ENCODE results near the gene SFMBT1. TPM values are rescaled to one million over a fixed set of nuclear protein-coding genes. Genes with fewer than 3 reads are reported as not detected.

SFMBT1 gene
- total RNA-seq, 4 donors from 2014 or later: 16.1 to 45.4 (median 23.0) TPM

DNA sequence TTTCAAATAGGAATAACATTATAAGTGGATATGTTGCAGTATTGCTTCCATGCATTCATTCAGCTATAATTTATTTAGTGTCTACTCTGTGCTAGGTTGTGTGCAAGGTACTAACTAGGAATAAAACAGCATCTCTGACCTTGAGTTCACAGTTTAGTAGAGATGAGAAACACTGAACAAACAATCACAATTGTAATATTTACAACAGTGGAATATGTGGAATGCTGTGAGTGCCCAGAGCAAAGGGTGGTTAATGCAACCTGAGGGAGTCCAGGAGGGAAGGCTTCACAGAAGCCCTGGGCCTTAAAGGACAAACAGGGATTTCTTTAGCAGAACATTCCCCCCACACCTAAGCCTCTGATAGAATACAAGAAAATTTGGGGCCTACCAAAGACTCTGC lies 13.3 kb downstream of the SFMBT1 start:
- TF ChIP-seq CTCF (IDR thresholded peaks at IDR 0.05) (no peak), POLR2A (IDR thresholded peaks at IDR 0.05) (no peak)
- no peak for DNase-seq
- Histone ChIP-seq H3K4me3 (no peak overlapping the region), H3K9me3 (no peaks in the 10 kb centered on the region), H3K4me1 (no peaks in the 10 kb centered on the region), H3K27ac (no peak overlapping the region), H3K27me3 (no peaks in the 10 kb centered on the region), H3K36me3 (no peaks in the 10 kb centered on the region)

DNA sequence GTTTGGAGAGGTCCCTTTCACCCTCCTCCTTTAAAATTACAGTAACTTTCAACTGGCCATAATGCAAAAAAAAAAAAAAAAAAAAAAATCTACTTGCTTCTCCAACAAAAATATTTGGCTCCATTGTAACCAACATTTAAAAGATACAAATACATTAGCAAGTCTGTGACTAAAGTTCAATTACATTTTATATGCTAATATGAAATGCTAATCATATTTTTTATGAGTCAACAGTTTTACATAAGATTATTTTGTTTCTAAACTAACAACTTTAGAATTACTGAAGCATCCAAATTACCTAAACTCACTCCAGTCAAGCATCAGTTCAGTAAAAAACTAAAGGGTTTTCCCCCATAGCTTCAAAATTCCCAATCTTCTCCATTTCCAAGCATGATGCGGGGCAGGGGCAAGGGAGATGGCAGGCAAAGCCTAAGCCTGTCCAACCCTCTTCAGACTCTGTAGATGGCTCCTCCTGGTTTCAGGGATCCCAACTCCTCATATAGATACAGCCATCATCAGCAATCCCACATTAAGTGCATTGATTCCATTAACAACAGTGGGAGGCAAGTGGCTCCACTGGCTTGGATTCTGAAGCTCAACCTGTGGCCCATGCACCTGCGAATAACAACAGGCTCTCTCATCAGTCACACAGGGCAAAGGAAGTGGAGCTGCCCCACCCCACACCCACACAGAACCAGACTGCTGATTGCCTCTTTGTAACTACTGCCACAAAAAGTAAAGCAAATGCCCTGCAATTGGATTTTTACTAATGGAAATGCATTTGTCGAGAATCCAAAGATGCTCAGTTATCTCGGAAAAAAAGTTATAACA lies 15.0 kb downstream of the SFMBT1 start:
- H3K27ac ChIP-seq: no peak overlapping the region
- H3K36me3 ChIP-seq: no peaks in the 10 kb centered on the region
- H3K4me1 ChIP-seq: no peaks in the 10 kb centered on the region
- H3K27me3 ChIP-seq: no peaks in the 10 kb centered on the region
- no peaks in the 10 kb centered on the region for H3K9me3 ChIP-seq
- TF ChIP-seq CTCF (IDR thresholded peaks at IDR 0.05) (no peak), POLR2A (IDR thresholded peaks at IDR 0.05) (no peak)
- peak in 2 of 3 donors; percentile 46 to 66 for DNase-seq
- no peak overlapping the region for H3K4me3 ChIP-seq

GRCh38 chr3:53028641-53029040 lies 17.2 kb downstream of the SFMBT1 start:
- no peaks in the 10 kb centered on the region for H3K9me3 ChIP-seq
- TF ChIP-seq CTCF (IDR thresholded peaks at IDR 0.05) (no peak), POLR2A (IDR thresholded peaks at IDR 0.05) (no peak)
- H3K4me1 ChIP-seq: no peaks in the 10 kb centered on the region
- H3K36me3 ChIP-seq: no peaks in the 10 kb centered on the region
- no peak overlapping the region for H3K4me3 ChIP-seq
- no peak for DNase-seq
- no peaks in the 10 kb centered on the region for H3K27me3 ChIP-seq
- no peak overlapping the region for H3K27ac ChIP-seq

GRCh38 chr3:53027254-53027844 lies 18.5 kb downstream of the SFMBT1 start:
- H3K4me3 ChIP-seq: no peak overlapping the region
- no peaks in the 10 kb centered on the region for H3K9me3 ChIP-seq
- H3K4me1 ChIP-seq: no peaks in the 10 kb centered on the region
- H3K36me3 ChIP-seq: no peaks in the 10 kb centered on the region
- no peak overlapping the region for H3K27ac ChIP-seq
- H3K27me3 ChIP-seq: no peaks in the 10 kb centered on the region
- no peak for DNase-seq
- TF ChIP-seq POLR2A (IDR thresholded peaks at IDR 0.05): no peak
- no peak for TF ChIP-seq CTCF (IDR thresholded peaks at IDR 0.05)

DNA sequence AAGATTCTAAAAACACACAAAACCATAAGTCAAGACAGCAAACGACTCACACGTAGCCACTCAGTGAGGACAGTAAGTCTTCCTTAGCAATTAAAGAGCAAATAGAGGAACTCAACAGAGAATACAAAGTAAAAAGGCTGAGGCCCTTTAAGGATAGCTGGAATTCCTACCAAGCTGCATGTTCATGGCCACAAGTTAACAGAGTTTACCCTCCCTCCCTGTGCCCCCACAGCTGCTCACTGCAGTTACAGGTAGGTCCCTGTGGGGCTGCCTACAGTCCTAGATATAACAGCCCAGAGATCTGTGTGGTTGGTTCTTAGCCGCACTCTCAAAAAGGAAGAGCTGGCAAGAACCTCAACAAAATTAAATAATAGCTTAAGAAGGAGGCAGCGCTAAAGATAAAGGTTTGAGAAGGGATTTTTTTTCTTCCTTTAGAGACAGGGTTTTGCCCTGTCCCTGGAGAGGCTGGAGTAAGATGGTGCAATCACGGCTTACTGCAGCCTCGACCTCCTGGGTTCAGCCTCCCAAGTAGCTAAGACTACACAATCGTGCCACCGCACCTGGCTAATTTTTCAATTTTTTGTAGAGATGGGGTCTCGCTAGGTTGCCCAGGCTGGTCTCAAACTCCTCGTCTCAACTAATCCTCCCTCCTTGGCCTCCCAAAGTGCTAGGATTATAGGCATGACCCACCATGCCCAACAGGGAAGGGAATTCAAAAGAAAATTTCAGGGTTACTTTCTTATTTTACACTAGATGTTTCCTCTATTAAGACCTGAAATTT lies 19.3 kb downstream of the SFMBT1 start:
- TF ChIP-seq CTCF (IDR thresholded peaks at IDR 0.05) (no peak), POLR2A (IDR thresholded peaks at IDR 0.05) (no peak)
- no peak for DNase-seq
- Histone ChIP-seq H3K4me1 (no peaks in the 10 kb centered on the region), H3K9me3 (no peaks in the 10 kb centered on the region), H3K4me3 (no peak overlapping the region), H3K36me3 (no peaks in the 10 kb centered on the region), H3K27me3 (no peaks in the 10 kb centered on the region), H3K27ac (no peak overlapping the region)

Measured in Peyer's patch (tissue), 4 donors.